Hepatocyte (in vitro differentiated cells): ENCODE measurements around the gene COX6B2. TPM values are rescaled to one million over a fixed set of nuclear protein-coding genes. Genes with fewer than 3 reads are reported as not detected.

Experiments used
- DNase-seq: peaks from one replicate; pipeline ENCODE4 v3.0.0-alpha.2; 2016; ENCODE audit warnings: low spot score
- H2AFZ ChIP-seq: fragments of 200-600 bp; sonication (generic); 2 replicates; pipeline ENCODE4 v1.6.0; 2016; ENCODE audit warnings: antibody characterized with exemption, mild to moderate bottlenecking
- H3K27ac ChIP-seq: fragments of 200-600 bp; sonication (generic); 2 replicates; pipeline ENCODE4 v1.5.1; 2016; ENCODE audit warnings: mild to moderate bottlenecking
- H3K27me3 ChIP-seq: fragments of 200-600 bp; sonication (generic); 2 replicates; pipeline ENCODE4 v1.6.1; 2016
- H3K36me3 ChIP-seq: fragments of 200-600 bp; sonication (generic); replicated peaks from 2 replicates; pipeline ENCODE4 v1.5.1; 2016; ENCODE audit warnings: low read depth; ENCODE audit not compliant: insufficient read depth
- H3K4me1 ChIP-seq: fragments of 200-600 bp; sonication (generic); 2 replicates; pipeline ENCODE4 v1.5.1; 2016; ENCODE audit warnings: mild to moderate bottlenecking, moderate library complexity; ENCODE audit not compliant: insufficient read depth
- H3K4me2 ChIP-seq: fragments of 200-600 bp; sonication (generic); 2 replicates; pipeline ENCODE4 v1.6.0; 2016
- H3K4me3 ChIP-seq: fragments of 200-600 bp; sonication (generic); 2 replicates; pipeline ENCODE4 v1.5.1; 2016; ENCODE audit warnings: mild to moderate bottlenecking
- H3K79me2 ChIP-seq: fragments of 200-600 bp; sonication (generic); 2 replicates; pipeline ENCODE4 v1.6.0; 2017; ENCODE audit warnings: mild to moderate bottlenecking
- H3K9me2 ChIP-seq: fragments of 200-600 bp; sonication (generic); replicated peaks from 2 replicates; pipeline ENCODE4 v1.6.0; 2017; ENCODE audit warnings: mild to moderate bottlenecking; ENCODE audit not compliant: insufficient read depth
- H3K9me3 ChIP-seq: fragments of 200-600 bp; sonication (generic); 2 replicates; pipeline ENCODE4 v1.5.1; 2016; ENCODE audit warnings: low read depth, mild to moderate bottlenecking
- H4K20me1 ChIP-seq: fragments of 200-600 bp; sonication (generic); 2 replicates; pipeline ENCODE4 v1.6.0; 2016; ENCODE audit warnings: mild to moderate bottlenecking; ENCODE audit not compliant: insufficient read depth, poor library complexity, severe bottlenecking
- EZH2 ChIP-seq: fragments of 200-600 bp; sonication (generic); IDR thresholded peaks from 2 replicates; pipeline ENCODE4 v1.6.1; 2016; ENCODE audit warnings: antibody characterized with exemption, mild to moderate bottlenecking, borderline replicate concordance
- EZH2phosphoT487 ChIP-seq: fragments of 200-600 bp; sonication (generic); IDR thresholded peaks from one replicate; pipeline ENCODE4 v1.6.1; 2018; ENCODE audit warnings: antibody characterized with exemption, mild to moderate bottlenecking, low read depth, moderate library complexity; ENCODE audit not compliant: unreplicated experiment, severe bottlenecking
- WGBS: methylation state at CpG from one replicate; pipeline ENCODE4 v1.1.6; 2016; ENCODE audit warnings: low lambda C conversion rate; ENCODE audit errors: missing lambda C conversion rate; 5-methylcytosine and 5-hydroxymethylcytosine counted together
- polyA plus RNA-seq: library from polyadenylated mRNA; unstranded; fragments of >200 nt; fragmentation: Nextera tagmentation; extraction: Ambion mirVana; gene quantifications from 2 replicates; pipeline ENCODE4 v1.2.1, GENCODE V29; 2016
- total RNA-seq: library from RNA; depleted of rRNA; stranded (reverse); fragments of >200 nt; gene quantifications from 2 replicates; pipeline ENCODE4 v1.2.3, GENCODE V29; 2014
- TF ChIP-seq, protein P1 (sequence below): fragments of 200-600 bp; sonication (generic); IDR thresholded peaks from 2 replicates; pipeline ENCODE4 v1.5.1; 2016; ENCODE audit warnings: antibody characterized with exemption, mild to moderate bottlenecking; ENCODE audit not compliant: poor library complexity

Gene COX6B2
- total and polyA plus RNA-seq, 2 experiments from 2014 or later: 0.50 to 4.5 TPM

DNA sequence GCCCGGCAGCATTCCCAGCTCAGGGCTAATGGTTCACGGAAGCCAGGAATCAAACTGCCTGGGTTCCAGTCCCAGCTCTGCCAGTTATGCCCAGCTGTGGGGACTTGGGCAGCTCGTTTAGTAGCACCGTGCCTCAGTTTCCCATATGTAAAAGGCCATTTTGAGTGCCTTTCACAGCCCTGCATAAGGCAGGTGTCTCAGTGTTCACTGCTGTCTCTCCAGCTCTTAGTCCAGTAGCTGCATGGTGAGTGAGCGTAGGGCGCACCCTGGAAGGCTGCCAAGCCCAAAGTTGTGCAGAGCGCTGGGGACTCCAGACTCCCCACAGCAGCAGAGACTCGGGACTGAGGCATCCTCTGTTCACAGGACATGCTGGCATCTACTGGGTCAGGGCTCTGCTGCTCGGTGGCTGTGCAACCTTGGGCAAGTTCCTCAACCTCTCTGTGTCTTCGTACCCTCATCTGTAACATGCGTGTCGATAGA is 36.7 kb upstream of the COX6B2 start:
- H3K27ac ChIP-seq: no peak overlapping the region
- no peaks in the 10 kb centered on the region for H3K36me3 ChIP-seq
- no peak for DNase-seq
- H3K4me2 ChIP-seq: no peak overlapping the region
- peaks cover 34% of the 10 kb centered on the region for H3K79me2 ChIP-seq
- 91% methylated on average over 12 of the region's 12 CpGs for WGBS
- no peaks in the 10 kb centered on the region for H3K27me3 ChIP-seq
- peaks cover 23% of the 10 kb centered on the region for H3K4me1 ChIP-seq
- H3K9me3 ChIP-seq: no peaks in the 10 kb centered on the region
- TF ChIP-seq EZH2: no peak
- TF ChIP-seq EZH2phosphoT487: no peak
- TF ChIP-seq, protein P1, sequence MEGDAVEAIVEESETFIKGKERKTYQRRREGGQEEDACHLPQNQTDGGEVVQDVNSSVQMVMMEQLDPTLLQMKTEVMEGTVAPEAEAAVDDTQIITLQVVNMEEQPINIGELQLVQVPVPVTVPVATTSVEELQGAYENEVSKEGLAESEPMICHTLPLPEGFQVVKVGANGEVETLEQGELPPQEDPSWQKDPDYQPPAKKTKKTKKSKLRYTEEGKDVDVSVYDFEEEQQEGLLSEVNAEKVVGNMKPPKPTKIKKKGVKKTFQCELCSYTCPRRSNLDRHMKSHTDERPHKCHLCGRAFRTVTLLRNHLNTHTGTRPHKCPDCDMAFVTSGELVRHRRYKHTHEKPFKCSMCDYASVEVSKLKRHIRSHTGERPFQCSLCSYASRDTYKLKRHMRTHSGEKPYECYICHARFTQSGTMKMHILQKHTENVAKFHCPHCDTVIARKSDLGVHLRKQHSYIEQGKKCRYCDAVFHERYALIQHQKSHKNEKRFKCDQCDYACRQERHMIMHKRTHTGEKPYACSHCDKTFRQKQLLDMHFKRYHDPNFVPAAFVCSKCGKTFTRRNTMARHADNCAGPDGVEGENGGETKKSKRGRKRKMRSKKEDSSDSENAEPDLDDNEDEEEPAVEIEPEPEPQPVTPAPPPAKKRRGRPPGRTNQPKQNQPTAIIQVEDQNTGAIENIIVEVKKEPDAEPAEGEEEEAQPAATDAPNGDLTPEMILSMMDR: no peak
- H2AFZ ChIP-seq: no peak overlapping the region
- no peaks in the 10 kb centered on the region for H3K9me2 ChIP-seq
- H3K4me3 ChIP-seq: no peak overlapping the region
- H4K20me1 ChIP-seq: peaks cover 47% of the 10 kb centered on the region

DNA sequence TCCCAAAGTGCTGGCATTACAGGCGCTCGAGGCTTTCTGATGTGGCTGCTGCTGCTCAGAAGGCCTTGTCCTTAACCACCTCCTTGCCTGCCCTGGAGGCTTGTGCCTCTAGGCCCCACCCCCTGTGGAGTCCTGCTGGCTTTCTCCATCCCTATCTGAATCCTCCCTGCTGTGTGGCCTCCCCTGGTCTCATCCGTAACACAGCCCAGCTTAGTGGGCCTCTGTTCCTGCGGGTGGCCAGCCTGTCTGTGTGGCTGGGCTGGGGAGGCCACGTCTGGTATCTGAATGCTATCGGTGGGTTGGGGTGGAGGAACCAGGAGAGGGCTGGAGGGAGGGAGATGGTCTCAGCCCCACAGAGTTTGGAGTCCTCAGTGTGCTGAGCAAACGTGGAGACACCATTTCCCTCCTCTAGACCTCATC is 36.0 kb upstream of the COX6B2 start:
- 73% methylated on average over 7 of the region's 7 CpGs for WGBS
- Histone ChIP-seq H3K36me3 (no peaks in the 10 kb centered on the region), H3K4me2 (no peak overlapping the region)

DNA sequence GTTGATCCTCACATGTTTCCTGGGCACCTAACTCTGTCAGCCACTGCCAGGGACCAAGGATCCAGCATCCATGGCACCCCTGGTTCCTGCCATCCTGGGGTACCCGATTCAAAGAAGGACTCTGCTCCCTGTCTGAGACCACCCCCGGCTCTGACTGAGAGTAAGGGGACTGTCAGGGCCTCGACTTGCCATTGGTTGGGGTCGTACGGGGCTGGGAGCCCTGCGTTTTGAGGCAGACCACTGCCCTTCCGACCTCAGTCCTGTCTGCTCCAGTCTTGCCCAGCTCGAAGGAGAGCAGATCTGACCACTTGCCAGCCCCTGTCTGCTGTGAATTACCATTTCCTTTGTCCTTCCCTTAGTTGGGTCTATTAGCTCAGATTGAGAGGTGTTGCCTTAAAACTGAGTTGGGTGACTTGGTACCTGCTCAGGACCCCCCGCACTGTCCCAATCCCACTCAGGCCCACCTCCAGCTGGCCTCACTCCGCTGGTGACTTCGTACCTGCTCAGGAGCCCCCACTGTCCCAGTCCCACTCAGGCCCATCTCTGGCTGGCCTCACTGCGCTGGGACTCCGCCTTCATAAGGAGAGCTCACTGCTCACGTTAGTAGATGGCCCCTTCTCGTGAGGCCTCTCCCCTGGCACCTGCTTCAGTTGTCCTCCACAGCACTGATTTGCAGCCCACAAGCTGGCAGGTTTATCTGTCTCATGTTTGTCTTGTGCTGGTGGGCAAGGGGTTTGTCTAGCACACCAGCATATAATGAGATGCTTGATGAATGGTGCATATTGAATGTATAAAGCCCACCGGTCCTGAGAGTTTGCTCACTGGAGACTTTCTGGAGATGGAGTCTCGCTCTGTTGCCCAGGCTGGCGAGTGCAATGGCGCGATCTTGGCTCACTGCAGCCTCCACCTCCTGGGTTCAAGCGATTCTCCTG is 35.1 kb upstream of the COX6B2 start:
- Histone ChIP-seq H4K20me1 (peaks cover 50% of the 10 kb centered on the region), H3K4me1 (peaks cover 27% of the 10 kb centered on the region), H3K9me3 (no peaks in the 10 kb centered on the region), H3K27me3 (no peaks in the 10 kb centered on the region), H3K27ac (no peak overlapping the region), H3K4me3 (no peak overlapping the region), H3K79me2 (peaks cover 38% of the 10 kb centered on the region), H2AFZ (no peak overlapping the region), H3K4me2 (no peak overlapping the region), H3K36me3 (no peaks in the 10 kb centered on the region), H3K9me2 (no peaks in the 10 kb centered on the region)
- no peak for TF ChIP-seq EZH2
- TF ChIP-seq, protein P1: no peak
- no peak for TF ChIP-seq EZH2phosphoT487
- no peak for DNase-seq
- 89% methylated on average over 21 of the region's 21 CpGs for WGBS

More for the DNA sequence above, 36.0 kb upstream of the COX6B2 start:
- Histone ChIP-seq H4K20me1 (peaks cover 50% of the 10 kb centered on the region), H3K27me3 (no peaks in the 10 kb centered on the region), H3K9me3 (no peaks in the 10 kb centered on the region), H3K9me2 (no peaks in the 10 kb centered on the region), H3K4me1 (peaks cover 23% of the 10 kb centered on the region), H3K79me2 (peaks cover 38% of the 10 kb centered on the region), H3K27ac (no peak overlapping the region), H2AFZ (no peak overlapping the region), H3K4me3 (no peak overlapping the region)
- DNase-seq: no peak
- TF ChIP-seq EZH2phosphoT487: no peak
- TF ChIP-seq, protein P1: no peak
- no peak for TF ChIP-seq EZH2
